RPMI8226 (cell line): ENCODE measurements around the gene PRSS35.
A peak's percentile ranks its signal among the peaks of the same experiment; 100 is the strongest.
"Not testable (repeated sequence)": the region's sequence is repeated elsewhere in the genome, so short reads cannot be mapped to it uniquely, and the experiment has no call there.

ENCODE experiments used
- DNase-seq: peaks from one replicate; pipeline ENCODE4 v3.0.0-alpha.2; 2015

The PRSS35 gene

DNA sequence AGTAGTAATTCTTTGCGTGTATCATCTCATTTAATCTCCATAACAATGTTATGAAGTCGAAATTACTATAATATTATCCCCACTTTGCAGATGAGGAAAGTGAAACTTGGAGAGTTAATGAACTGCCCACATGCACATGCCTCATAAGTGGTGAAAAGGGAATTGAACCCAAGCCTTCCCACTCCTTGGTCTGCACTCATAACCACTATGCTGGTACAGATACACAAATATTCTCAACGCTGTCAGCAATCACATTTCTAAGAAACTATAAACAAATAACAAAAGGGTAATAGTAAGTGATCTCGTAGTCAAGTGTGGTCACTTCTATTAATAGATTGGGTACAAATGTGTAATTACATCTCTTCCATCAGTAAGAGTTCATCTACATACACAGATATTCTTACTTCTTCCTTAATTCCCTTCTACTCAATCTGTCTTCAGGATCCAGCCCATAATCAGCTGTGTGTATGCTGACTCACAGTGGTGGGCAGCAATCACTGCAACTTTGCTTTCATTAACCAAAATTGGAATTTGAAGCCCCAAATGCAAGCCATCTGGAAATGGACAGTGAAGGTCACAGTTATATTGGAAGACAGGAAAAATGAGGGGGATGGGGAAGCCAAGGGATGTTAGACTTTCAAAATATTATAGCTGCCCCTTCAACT lies 6.6 kb downstream of the PRSS35 start:
- no peak for DNase-seq

GRCh38 chr6:83536034-83536646 lies 23.8 kb downstream of the PRSS35 start:
- peak; percentile 59 for DNase-seq

- no peak for DNase-seq
These were observed 24.6 kb downstream of the PRSS35 start for GRCh38 chr6:83536647-83537589.

DNA sequence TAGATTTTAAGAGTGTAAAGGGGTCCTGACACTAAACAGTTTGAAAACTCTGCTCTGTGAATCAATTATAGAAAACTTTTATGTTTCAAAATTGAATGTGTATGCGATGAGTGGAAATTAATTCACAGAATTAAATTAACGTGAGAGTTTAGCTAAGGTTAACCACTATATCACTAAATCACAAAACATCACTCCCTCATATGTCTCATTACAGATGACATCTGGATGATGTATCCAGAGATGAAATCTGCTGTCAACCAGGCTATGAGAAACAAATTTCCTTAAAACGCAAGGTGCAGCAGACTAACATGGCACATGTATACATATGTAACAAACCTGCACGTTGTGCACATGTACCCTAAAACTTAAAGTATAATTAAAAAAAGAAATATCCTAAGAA lies 27.3 kb downstream of the PRSS35 start:
- DNase-seq, result no peak

GRCh38 chr6:83546636-83547035 lies 34.3 kb downstream of the PRSS35 start:
- DNase-seq, result no peak

DNA sequence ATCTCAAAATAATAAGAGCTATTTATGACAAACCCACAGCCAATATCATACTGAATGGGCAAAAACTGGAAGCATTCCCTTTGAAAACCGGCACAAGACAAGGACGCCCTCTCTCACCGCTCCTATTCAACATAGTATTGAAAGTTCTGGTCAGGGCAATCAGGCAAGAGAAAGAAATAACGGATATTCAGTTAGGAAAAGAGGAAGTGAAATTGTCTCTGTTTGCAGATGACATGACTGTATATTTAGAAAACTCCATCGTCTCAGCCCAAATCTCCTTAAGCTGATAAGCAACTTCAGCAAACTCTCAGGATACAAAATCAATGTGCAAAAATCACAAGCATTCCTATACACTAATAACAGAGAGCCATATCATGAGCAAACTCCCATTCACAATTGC lies 38.1 kb downstream of the PRSS35 start:
- not testable (repeated sequence) for DNase-seq

DNA sequence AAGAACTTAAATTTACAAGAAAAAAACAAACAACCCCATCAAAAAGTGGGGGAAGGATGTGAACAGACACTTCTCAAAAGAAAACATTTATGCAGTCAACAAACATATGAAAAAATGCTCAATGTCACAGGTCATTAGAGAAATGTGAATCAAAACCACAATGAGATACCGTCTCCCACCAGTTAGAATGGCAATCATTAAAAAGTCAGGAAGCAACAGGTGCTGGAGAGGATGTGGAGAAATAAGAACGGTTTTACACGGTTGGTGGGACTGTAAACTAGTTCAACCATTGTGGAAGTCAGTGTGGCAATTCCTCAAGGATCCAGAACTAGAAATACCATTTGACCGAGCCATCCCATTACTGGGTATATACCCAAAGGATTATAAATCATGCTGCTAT lies 39.4 kb downstream of the PRSS35 start:
- not testable (repeated sequence) for DNase-seq

DNA sequence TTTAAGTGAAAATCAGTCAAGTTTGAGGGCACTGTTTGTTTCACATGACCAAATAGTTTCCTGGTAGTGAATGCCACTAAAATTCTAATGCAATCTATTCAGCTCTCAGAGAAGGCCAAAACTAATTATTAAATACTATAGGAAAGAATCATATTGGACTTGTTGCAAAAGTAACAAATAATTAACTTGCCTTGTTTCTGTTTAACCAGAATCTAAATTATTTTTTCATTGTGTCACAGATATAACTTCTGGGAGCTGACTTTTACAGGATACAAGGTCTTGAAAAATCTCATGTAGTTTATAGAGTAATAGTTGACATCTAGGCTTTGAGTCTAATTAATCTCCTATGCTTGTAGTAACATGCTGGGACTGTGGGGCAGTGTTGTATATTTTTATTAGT lies 44.5 kb downstream of the PRSS35 start:
- DNase-seq, result no peak

DNA sequence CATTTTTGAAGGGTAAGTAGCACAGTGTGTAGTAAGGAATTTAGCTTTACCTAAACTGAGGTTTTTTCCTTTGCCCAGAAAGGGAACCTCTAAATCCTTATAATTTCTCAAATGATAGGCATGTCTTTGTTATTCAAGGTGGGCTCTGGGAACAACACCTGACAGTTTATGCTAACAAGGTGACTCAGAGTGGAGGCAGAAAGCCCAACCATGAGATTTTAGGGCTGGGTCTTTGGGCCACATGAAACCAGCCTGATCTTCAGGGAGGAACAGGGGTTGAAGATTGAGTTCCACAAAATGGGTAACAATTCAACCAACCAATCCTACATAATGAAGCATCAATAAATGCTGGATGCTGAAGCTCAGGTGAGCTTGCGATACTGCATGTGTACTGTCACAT lies 46.6 kb downstream of the PRSS35 start:
- DNase-seq, result no peak

DNA sequence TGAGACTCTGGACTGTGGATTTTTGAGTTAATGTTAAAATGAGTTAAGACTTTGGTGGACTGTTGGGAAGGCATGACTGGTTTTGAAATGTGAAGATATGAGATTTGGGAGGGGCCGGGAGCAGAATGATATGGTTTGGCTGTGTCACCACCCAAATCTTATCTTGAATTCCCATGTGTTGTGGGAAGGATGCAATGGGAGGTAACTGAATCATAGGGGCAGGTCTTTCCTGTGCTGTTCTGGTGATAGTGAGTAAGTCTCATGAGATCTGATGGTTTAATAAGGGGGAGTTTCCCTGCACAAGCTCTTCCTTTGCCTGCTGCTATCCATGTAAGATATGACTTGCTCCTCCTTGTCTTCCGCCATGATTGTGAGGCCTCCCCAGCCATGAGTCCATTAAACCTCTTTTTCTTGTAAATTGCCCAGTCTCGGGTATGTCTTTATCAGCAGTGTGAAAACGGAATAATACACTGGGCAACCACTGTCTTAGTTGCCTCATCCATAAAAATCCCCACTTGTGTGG lies 59.4 kb downstream of the PRSS35 start:
- DNase-seq, result not testable (repeated sequence)

DNA sequence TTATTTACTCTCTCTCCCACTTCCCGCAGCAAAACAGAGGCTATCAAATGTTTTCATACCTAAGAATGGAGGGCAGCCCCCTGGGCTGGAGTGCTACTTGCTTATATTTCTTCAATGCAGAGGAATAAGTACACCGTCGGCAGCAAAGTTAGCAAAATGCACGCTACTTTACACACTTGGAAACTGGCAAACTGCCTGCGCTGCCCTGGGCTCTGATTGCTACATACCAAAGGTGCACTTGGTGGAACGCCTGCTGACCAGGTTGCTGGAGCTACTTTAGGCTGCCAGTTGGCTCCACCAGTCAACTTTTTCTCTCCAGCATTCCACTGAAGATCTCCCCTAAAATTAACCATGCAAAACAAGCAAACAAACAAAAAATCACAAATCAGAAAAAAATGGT lies 62.4 kb downstream of the PRSS35 start:
- no peak for DNase-seq
